GM18526 (cell line): ENCODE measurements around the gene SEMA4C.

Experiments
- POLR2A ChIP-seq: IDR thresholded peaks from 3 replicates; pipeline ENCODE4 v1.6.1; 2011; ENCODE audit not compliant: insufficient read length; ENCODE audit errors: extremely low read depth

Gene SEMA4C

DNA sequence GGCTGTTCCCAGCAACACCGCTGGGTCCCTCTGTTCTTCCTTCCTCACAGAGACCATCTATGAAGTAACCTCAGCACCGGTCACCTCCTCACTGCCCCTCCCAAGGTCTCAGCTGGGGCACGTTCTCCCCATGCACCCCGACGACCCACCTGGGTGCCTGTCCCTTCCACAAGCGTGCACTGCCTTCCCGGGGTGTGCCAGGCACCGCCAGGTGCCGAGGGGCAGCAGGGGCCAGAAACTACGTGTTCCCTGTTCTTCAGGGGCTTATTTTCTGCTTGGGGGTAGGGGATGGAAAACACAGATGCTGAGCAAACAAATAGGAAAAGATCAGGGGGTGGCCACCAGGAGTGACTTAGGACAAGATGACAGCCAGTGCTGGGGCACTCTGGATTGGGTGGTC is 30.4 kb upstream of the SEMA4C start:
- no peak for TF ChIP-seq POLR2A

DNA sequence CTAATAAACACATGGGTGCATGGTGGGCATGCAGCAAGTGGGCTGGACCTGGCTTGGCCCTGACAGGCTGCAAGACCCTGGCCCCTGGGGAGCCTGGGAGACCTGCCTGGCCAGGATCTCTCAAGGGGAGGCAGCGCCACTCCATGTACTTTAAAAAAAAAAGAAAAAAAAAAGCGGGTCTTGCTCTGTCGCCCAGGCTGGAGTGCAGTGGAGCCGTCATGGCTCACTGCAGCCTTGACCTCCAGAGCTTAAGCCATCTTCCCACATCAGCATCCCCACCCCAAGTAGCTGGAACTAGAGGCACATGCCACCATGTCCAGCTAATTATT is 29.5 kb upstream of the SEMA4C start:
- TF ChIP-seq POLR2A, result no peak

DNA sequence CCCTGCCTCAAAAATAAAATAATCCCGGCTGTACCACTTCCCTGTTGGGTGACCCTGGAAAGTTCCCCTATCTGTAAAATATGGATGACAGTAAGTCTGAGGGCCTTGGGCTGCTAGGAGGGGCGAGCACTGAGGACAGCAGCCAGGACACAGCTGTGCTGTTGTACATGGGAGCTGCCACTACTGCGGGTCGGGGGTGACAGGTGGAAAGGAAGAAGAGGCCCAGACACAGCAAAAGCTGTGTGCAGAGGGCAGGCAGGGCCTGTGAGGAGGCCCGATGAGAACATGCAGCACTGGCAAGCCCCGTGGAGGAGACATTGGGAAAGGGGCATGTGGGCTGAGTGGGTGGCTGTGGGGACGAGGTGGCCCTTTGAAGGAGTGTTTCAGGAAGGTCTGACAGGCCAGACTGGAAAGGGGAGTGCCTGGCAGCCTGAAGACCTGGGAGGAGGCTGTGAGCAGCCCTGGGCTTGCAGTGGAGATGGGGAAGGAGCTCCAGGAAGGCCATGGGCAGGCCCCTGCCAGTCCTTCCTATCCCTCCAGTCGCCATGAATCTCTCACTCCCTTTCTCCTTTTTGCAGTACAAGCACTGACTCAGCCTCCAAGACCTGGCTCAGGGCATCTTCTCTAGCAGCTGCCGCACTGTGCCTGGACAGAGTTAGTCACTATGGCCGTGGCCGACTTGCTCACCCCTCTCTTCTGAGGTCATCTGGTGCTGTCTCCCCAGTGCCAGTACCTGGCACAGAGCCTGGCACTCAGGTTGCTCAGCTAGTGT is 28.9 kb upstream of the SEMA4C start:
- no peak for TF ChIP-seq POLR2A

DNA sequence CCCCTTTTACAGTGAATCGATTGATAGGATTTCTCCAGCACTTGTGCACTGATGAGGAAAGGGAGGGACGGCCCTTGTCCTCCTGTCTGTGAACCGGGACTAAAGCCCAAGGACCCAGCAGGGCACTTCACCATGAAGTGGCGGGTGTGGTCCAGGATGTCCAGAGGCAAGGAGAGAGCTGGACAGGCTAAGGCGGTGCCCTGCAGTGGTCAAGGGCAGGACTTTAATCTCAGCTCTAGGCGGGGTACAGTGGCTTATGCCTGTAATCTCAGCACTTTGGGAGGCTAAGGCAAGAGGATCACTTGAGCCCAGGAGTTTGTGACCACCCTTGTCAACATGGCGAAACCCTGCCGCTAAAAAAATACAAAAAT is 28.2 kb upstream of the SEMA4C start:
- no peak for TF ChIP-seq POLR2A

DNA sequence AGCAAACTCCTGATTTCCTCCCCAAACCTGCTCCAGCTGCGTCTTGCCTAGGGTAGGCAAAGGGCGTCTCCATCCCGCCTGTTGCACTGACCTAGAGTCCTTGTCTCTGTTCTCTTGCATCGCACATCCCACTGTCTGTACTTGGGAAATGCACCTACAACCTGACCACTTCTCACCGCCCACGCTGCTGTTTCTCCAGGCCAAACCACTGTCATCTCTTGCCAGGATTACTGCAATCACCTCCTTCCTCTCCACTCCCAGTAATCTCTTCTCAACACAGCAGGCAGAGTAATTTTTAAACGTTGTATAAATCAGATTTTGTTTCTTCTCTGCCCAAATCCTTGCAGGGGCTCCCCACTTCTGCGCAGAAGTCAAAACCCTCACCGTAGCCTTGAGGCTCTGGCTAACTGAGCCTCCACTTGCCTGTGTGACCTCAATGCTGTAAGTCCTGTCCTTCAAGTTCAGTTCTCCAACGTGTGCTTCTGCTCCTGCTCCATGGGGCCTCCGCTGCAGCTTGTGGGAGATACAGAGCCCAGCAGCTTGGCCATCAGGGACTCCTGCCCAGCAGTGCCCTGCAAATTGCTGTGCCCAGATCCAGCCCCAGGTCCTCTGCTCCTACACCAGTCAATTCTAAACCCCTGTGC is 27.7 kb upstream of the SEMA4C start:
- no peak for TF ChIP-seq POLR2A

DNA sequence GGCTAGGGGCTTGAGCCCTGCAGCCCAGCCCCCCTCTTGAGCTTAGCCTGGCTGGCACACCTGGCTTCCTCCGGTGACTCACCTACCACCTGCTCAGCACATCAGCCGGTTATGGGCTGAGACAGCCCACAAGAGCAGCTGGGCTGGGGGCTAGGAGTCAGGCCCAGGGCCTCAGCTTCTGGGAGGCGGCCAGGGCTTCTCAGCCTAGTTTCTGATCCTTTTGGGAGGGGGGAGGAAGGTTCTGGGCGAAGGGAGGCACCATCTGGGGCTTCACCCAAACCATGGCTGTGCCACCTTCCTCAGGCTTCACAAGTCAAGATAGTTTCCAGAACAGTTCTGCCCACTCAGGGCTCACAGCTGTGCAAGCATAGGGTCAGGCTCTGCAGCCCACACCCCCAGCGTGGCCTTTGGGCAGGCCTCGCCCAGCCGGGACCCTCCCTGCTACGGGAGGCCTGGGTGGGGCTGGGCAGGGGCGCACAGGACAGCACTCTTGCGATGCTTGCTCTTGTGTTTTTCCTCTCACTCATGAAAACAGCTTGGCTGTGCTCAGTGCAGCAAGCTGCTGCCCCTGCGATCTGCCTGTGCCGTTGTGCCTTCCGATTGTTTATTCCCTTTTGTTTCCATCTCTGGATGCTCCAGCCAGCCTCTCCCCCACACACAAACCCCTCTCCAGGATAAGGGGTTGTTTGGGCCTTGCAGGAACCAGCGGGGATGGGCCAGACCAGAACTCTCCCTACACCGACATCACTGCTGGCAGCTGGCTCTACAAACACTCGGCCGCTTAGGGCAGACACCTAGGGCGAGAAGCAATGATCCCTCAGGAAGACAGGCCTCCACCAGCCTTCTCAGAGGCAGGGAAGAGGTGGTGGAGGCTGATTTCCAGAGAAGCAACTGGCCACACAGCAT is 26.1 kb upstream of the SEMA4C start:
- TF ChIP-seq POLR2A, result no peak

DNA sequence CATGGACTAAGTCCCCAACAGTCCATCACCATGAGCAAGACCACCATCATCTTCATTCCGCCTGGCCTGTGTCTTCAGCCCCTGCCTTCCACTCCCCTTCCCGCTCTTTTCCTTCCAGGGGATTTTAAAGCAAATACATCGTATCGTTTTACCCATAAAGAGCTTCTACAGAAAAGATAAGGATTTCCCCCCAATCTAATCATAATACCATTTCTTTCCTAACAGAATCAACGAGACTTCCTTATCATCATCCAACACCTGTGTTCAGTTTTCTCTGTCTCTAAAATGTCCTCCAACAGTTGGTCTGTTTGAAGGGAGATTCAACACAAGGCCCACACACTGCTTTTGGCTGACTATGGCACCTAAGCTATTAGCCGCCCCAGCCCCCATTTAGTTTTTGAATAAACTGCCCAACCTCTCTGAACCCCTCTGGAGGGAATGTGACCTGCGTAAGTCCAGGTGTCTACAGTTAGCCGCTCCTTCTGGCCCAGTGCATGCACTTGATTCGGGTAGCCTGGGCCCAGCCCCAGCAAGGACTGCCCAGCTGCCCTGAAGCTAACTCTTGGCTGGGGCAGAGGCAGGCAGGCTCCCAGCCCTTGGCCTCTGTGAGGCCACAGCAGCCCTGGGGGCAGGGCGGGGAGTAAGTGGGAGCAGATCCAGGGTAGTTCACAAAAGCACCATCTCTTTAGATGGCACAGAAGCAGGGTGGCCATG is 25.3 kb upstream of the SEMA4C start:
- TF ChIP-seq POLR2A, result no peak

DNA sequence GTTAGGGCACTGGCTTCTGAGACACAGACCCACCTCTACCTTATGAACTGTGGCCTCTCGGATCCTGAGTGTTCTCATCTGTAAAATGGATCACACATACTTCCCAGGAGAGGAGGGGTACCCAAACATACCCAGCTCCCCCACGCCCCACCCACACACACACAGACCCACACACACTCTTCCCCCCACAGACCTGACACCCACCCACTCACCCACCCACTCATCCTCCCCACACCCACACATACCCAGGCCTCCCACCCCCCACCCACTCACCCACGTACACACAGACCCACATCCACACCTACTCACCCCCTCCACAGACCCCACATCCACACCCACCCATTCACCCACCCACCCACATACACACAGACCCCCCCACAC is 24.3 kb upstream of the SEMA4C start:
- TF ChIP-seq POLR2A, result no peak

DNA sequence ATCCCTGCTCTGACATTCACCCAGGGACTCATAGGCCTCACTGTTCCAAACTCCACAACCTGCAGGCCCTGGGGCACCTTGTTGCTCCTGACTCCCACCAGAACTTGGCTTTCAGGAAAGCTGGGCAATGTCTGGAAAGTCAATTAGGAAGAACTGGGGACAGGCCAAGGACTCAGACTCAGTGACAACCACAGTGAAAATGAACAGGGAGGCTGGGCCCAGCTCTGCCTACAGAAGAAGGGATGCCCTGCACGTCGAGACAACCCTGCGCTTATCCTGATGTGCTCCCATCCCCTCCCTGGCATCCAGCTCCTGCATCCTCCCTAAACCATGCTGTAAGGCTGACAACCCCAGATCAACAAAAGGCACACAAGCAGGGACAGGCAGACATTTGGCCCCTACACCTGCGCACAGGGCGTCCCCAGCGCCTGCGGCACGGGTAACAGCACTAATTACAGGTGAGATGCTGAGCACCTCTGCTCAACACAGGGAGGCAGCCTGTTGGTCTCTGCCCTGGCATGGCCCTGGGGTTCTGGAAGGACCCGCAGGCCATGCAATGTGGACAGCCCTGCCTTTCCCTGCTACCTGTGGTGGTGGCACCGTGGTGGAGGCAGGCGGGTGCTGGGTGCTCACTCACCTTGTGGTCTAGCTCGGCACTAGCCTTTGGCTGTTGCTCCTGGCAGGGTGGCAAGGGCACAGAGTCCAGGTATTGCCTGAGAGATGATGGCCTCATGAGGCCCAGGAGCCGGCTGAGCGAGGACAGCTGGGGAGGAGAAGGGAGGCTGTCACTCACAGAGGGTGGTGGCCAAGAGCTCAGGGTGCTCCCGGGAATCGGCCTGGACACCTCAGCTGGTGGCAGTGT is 23.6 kb upstream of the SEMA4C start:
- no peak for TF ChIP-seq POLR2A

DNA sequence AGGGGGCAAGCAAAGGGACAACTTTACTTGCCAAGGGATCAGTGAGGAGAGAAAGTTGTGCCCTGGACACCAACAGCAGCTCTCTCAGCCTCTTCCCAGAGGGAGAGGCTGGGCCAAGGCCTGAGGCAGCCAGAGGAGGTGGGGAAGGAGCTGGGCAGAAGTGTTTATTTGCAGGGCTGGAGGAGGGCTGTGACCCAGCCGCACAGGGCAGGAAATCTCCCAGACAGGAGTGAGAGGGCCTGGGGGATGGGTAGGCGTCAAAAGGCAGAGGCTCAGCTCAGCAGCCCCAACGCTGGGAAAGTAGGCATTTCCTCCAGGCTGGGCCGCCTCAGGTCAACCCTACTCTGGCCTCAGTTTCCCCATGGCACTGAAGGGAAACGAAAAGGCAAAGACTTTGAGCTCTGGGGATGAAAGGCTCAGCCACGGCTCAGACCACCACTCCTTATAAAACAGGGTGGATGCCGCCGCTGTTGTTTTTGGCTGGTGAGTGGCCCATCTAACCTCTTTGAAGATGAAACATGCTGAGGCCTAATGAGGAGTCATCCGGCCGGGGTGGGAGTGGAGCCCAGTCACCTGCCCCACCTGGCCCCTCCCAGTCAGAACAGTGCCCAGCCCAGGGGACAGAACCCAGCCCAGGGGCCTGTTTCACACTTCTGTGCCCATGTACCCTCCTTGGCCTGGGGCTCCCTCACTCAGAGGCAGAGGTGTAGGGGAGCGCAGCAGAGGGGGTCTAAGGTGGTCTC is 21.9 kb upstream of the SEMA4C start:
- TF ChIP-seq POLR2A, result no peak

DNA sequence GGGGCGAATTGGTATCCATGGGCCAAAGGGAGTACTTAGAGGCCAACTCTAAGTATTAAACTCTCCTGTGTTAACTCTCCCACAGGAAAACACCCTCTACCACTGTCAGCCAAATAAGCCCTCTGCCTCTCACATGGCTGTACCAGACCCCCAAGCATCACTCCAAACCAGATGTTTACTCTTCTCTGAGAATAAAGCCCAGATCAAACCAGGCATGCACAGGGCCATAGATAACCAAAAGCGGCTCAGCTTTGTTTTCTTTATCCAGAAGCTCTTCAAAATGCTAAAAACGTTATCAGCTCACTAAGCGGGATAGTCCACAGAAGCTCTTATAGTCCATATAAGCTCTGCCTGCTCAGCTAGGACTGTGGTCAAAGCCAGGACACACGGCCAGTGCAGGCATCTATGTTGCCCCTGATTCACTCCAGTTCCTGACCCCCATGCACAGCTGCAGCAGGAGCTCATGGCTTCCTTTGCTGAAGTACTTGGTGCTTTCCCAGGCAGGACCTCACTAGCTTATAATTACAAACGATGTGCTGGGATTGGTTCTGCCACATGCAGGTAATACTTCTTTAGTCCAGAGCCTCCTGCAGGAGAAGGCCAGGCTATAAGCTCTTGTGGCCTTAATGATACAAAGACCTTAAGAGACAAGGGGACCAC is 21.0 kb upstream of the SEMA4C start:
- no peak for TF ChIP-seq POLR2A

DNA sequence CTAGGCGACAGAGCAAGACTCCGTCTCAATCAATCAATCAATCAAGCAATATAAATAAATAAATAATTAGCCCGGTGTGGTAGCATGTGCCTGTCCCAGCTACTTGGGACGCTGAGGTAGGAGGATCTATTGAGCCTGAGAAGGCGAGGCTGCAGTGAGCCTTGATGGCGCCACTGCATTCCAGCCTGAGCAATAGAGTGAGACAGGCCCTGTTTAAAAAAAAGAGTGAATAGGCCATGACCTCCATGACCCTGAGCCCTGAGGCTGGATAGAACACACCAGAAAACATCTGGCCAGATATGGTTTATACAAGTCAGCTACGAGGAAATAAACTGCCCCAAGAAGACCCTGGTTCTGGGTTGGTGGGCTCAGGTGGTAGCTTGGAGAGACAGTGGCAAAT is 20.4 kb upstream of the SEMA4C start:
- no peak for TF ChIP-seq POLR2A
